Breast epithelium (tissue), 3 donors: Measurements from ENCODE around the gene PCSK1.

Experiments
- POLR2A ChIP-seq: fragments of 450-650 bp; IDR thresholded peaks from one replicate; pipeline ENCODE4 v1.6.1; 2016; ENCODE audit warnings: antibody characterized with exemption, mild to moderate bottlenecking, moderate library complexity
- TF ChIP-seq, protein P1 (sequence below), 3 donors: fragments of 450-650 bp; IDR thresholded peaks; one replicate each; pipeline ENCODE4 v1.5.1; 2016 to 2017; ENCODE audit warnings: antibody characterized with exemption in 3 of 3, mild to moderate bottlenecking in 3 of 3, moderate library complexity in 3 of 3

DNA sequence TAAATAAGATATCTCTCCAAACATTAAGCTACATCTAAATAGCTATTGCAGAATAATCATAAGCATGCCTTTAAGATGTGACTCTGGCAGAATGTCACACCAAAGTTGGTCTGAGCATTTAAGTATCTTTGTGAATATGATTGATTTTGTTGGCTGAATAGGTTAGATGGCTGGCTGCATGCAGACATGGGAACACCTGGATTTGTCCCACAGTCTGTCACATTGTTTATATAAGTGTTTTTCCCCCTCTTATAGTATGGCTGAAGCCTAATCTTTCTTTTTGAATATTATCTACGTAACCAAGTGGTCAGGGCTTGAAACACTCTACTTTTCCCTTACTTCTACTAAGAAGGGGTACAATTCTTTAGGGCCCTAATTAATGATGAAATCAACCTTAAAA lies 36.2 kb downstream of the PCSK1 start:
- TF ChIP-seq, protein P1, sequence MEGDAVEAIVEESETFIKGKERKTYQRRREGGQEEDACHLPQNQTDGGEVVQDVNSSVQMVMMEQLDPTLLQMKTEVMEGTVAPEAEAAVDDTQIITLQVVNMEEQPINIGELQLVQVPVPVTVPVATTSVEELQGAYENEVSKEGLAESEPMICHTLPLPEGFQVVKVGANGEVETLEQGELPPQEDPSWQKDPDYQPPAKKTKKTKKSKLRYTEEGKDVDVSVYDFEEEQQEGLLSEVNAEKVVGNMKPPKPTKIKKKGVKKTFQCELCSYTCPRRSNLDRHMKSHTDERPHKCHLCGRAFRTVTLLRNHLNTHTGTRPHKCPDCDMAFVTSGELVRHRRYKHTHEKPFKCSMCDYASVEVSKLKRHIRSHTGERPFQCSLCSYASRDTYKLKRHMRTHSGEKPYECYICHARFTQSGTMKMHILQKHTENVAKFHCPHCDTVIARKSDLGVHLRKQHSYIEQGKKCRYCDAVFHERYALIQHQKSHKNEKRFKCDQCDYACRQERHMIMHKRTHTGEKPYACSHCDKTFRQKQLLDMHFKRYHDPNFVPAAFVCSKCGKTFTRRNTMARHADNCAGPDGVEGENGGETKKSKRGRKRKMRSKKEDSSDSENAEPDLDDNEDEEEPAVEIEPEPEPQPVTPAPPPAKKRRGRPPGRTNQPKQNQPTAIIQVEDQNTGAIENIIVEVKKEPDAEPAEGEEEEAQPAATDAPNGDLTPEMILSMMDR (IDR thresholded peaks at IDR 0.05): no peak
- no peak for TF ChIP-seq POLR2A
